Measurements from ENCODE around the gene ODR4. TPM values are rescaled to one million over a fixed set of nuclear protein-coding genes. Genes with fewer than 3 reads are reported as not detected.
"Not testable (repeated sequence)": the region's sequence is repeated elsewhere in the genome, so short reads cannot be mapped to it uniquely, and the experiment has no call there.

The ODR4 gene
- total RNA-seq, 2 experiments from 2014 or later, result 12.4 to 13.3 TPM

- DNase-seq, result no peak
- ChIA-PET CTCF (no interaction called here), POLR2A (no interaction called here)
- Mint-ChIP-seq H3K4me3 (no peak overlapping the region), H3K27ac (no peak overlapping the region), H3K27me3 (no peaks in the 10 kb centered on the region), H3K36me3 (ENCODE audit: low read depth) (peaks cover 1% of the 10 kb centered on the region), H3K9me3 (no peaks in the 10 kb centered on the region), H3K4me1 (peaks cover 5% of the 10 kb centered on the region)
Observed at GRCh38 chr1:186435336-186435735, 59.7 kb downstream of the ODR4 start.

GRCh38 chr1:186438567-186438966 is 62.9 kb downstream of the ODR4 start:
- H3K4me1 Mint-ChIP-seq, result peaks cover 17% of the 10 kb centered on the region
- ChIA-PET CTCF (no interaction called here), POLR2A (no interaction called here)
- H3K9me3 Mint-ChIP-seq, result no peaks in the 10 kb centered on the region
- DNase-seq, result no peak
- H3K27me3 Mint-ChIP-seq, result no peaks in the 10 kb centered on the region
- H3K36me3 Mint-ChIP-seq (ENCODE audit: low read depth), result no peaks in the 10 kb centered on the region
- H3K27ac Mint-ChIP-seq, result no peak overlapping the region
- no peak overlapping the region for H3K4me3 Mint-ChIP-seq

- CTCF ChIA-PET, result interaction anchor here (1.4 kb wide), 1 partner anchor 21 kb away, joined by 3 read pairs; no protein-coding TSS in a partner anchor
- Mint-ChIP-seq H3K36me3 (ENCODE audit: low read depth) (no peaks in the 10 kb centered on the region), H3K4me3 (no peak overlapping the region), H3K27me3 (no peaks in the 10 kb centered on the region), H3K4me1 (peaks cover 12% of the 10 kb centered on the region), H3K9me3 (no peaks in the 10 kb centered on the region), H3K27ac (no peak overlapping the region)
- POLR2A ChIA-PET, result no interaction called here
- no peak for DNase-seq
Observed at GRCh38 chr1:186440584-186440983, 64.9 kb downstream of the ODR4 start.

GRCh38 chr1:186442651-186443375 is 67.2 kb downstream of the ODR4 start:
- no peaks in the 10 kb centered on the region for H3K27me3 Mint-ChIP-seq
- no peak overlapping the region for H3K27ac Mint-ChIP-seq
- CTCF ChIA-PET, result no interaction called here
- H3K9me3 Mint-ChIP-seq, result no peaks in the 10 kb centered on the region
- POLR2A ChIA-PET, result no interaction called here
- H3K4me1 Mint-ChIP-seq, result peaks cover 12% of the 10 kb centered on the region
- no peaks in the 10 kb centered on the region for H3K36me3 Mint-ChIP-seq (ENCODE audit: low read depth)
- H3K4me3 Mint-ChIP-seq, result no peak overlapping the region
- DNase-seq, result no peak

GRCh38 chr1:186443638-186444037 is 68.0 kb downstream of the ODR4 start:
- Mint-ChIP-seq H3K36me3 (ENCODE audit: low read depth) (no peaks in the 10 kb centered on the region), H3K27me3 (no peaks in the 10 kb centered on the region), H3K4me3 (no peak overlapping the region), H3K9me3 (no peaks in the 10 kb centered on the region), H3K4me1 (peaks cover 12% of the 10 kb centered on the region), H3K27ac (no peak overlapping the region)
- ChIA-PET CTCF (no interaction called here), POLR2A (no interaction called here)
- no peak for DNase-seq

- no peaks in the 10 kb centered on the region for H3K36me3 Mint-ChIP-seq (ENCODE audit: low read depth)
- CTCF ChIA-PET, result interaction anchor here (0.6 kb wide), 1 partner anchor 51 kb away, joined by 3 read pairs; no protein-coding TSS in a partner anchor
- H3K4me1 Mint-ChIP-seq, result peaks cover 12% of the 10 kb centered on the region
- no peak overlapping the region for H3K4me3 Mint-ChIP-seq
- POLR2A ChIA-PET, result no interaction called here
- H3K27ac Mint-ChIP-seq, result no peak overlapping the region
- H3K27me3 Mint-ChIP-seq, result no peaks in the 10 kb centered on the region
- no peaks in the 10 kb centered on the region for H3K9me3 Mint-ChIP-seq
- no peak for DNase-seq
Observed at GRCh38 chr1:186446152-186446551, 70.5 kb downstream of the ODR4 start.

GRCh38 chr1:186454981-186455380 is 79.3 kb downstream of the ODR4 start:
- H3K27ac Mint-ChIP-seq, result no peak overlapping the region
- H3K4me1 Mint-ChIP-seq, result no peaks in the 10 kb centered on the region
- H3K4me3 Mint-ChIP-seq, result no peak overlapping the region
- H3K27me3 Mint-ChIP-seq, result no peaks in the 10 kb centered on the region
- ChIA-PET POLR2A (no interaction called here), CTCF (interaction anchor here (0.5 kb wide), 1 partner anchor 245 kb away, joined by 3 read pairs; no protein-coding TSS in a partner anchor)
- no peaks in the 10 kb centered on the region for H3K9me3 Mint-ChIP-seq
- no peaks in the 10 kb centered on the region for H3K36me3 Mint-ChIP-seq (ENCODE audit: low read depth)
- no peak for DNase-seq

GRCh38 chr1:186456729-186457255 is 81.2 kb downstream of the ODR4 start:
- Mint-ChIP-seq H3K27ac (no peak overlapping the region), H3K9me3 (no peaks in the 10 kb centered on the region), H3K4me1 (no peaks in the 10 kb centered on the region), H3K4me3 (no peak overlapping the region), H3K27me3 (peaks cover 4% of the 10 kb centered on the region), H3K36me3 (ENCODE audit: low read depth) (no peaks in the 10 kb centered on the region)
- ChIA-PET CTCF (no interaction called here), POLR2A (no interaction called here)
- no peak for DNase-seq

- DNase-seq; H3K36me3 Mint-ChIP-seq (ENCODE audit: low read depth); H3K4me3 Mint-ChIP-seq; H3K27me3 Mint-ChIP-seq; H3K27ac Mint-ChIP-seq; H3K4me1 Mint-ChIP-seq; CTCF ChIA-PET; H3K9me3 Mint-ChIP-seq; POLR2A ChIA-PET: not testable (repeated sequence)
Observed at GRCh38 chr1:186459161-186459560, 83.5 kb downstream of the ODR4 start.

GRCh38 chr1:186461014-186461413 is 85.4 kb downstream of the ODR4 start, which contains the start of gene PDC:
Gene PDC, minus strand, starts transcription at chr1:186461114. Its CDS starts 11,655 bp downstream, at chr1:186449459.
- no peaks in the 10 kb centered on the region for H3K4me1 Mint-ChIP-seq
- no peak within 1 kb of the TSS for H3K27ac Mint-ChIP-seq
- POLR2A ChIA-PET, result no interaction called here
- no peaks in the 10 kb centered on the region for H3K36me3 Mint-ChIP-seq (ENCODE audit: low read depth)
- H3K27me3 Mint-ChIP-seq, result peaks cover 8% of the 10 kb centered on the region
- no peak within 1 kb of the TSS for H3K4me3 Mint-ChIP-seq
- CTCF ChIA-PET, result no interaction called here
- no peak for DNase-seq
- no peaks in the 10 kb centered on the region for H3K9me3 Mint-ChIP-seq

- no peak overlapping the region for H3K4me3 Mint-ChIP-seq
- no peaks in the 10 kb centered on the region for H3K4me1 Mint-ChIP-seq
- no peaks in the 10 kb centered on the region for H3K36me3 Mint-ChIP-seq (ENCODE audit: low read depth)
- ChIA-PET CTCF (no interaction called here), POLR2A (no interaction called here)
- DNase-seq, result no peak
- H3K27ac Mint-ChIP-seq, result no peak overlapping the region
- H3K27me3 Mint-ChIP-seq, result peaks cover 15% of the 10 kb centered on the region
- H3K9me3 Mint-ChIP-seq, result no peaks in the 10 kb centered on the region
Observed at GRCh38 chr1:186463511-186463910, 87.9 kb downstream of the ODR4 start.

- ChIA-PET POLR2A (no interaction called here), CTCF (no interaction called here)
- no peaks in the 10 kb centered on the region for H3K36me3 Mint-ChIP-seq (ENCODE audit: low read depth)
- no peak overlapping the region for H3K4me3 Mint-ChIP-seq
- no peaks in the 10 kb centered on the region for H3K9me3 Mint-ChIP-seq
- peaks cover 15% of the 10 kb centered on the region for H3K27me3 Mint-ChIP-seq
- no peak for DNase-seq
- no peaks in the 10 kb centered on the region for H3K4me1 Mint-ChIP-seq
- no peak overlapping the region for H3K27ac Mint-ChIP-seq
Observed at GRCh38 chr1:186463926-186464325, 88.3 kb downstream of the ODR4 start.

- H3K4me3 Mint-ChIP-seq; H3K27ac Mint-ChIP-seq; H3K4me1 Mint-ChIP-seq; POLR2A ChIA-PET; CTCF ChIA-PET; H3K36me3 Mint-ChIP-seq (ENCODE audit: low read depth); DNase-seq; H3K9me3 Mint-ChIP-seq: not testable (repeated sequence)
- H3K27me3 Mint-ChIP-seq, result peaks cover 22% of the 10 kb centered on the region
Observed at GRCh38 chr1:186465491-186465890, 89.9 kb downstream of the ODR4 start.

- Mint-ChIP-seq H3K9me3 (no peaks in the 10 kb centered on the region), H3K27ac (no peak overlapping the region), H3K27me3 (peaks cover 23% of the 10 kb centered on the region), H3K36me3 (ENCODE audit: low read depth) (no peaks in the 10 kb centered on the region), H3K4me1 (no peaks in the 10 kb centered on the region), H3K4me3 (no peak overlapping the region)
- DNase-seq, result no peak
- ChIA-PET CTCF (no interaction called here), POLR2A (no interaction called here)
Observed at GRCh38 chr1:186465946-186466345, 90.3 kb downstream of the ODR4 start.

Measured in activated CD4-positive, alpha-beta T cell treated with anti-CD3 and anti-CD28 coated beads, Interleukin-2, amount 10 ng/mL, durations not matched to agents 7 days and 5 days (primary cell).